CD14-positive monocyte (primary cell): ENCODE measurements around the gene FANCM. TPM values are rescaled to one million over a fixed set of nuclear protein-coding genes. Genes with fewer than 3 reads are reported as not detected.
A peak's percentile ranks its signal among the peaks of the same experiment; 100 is the strongest.

Experiments
- DNase-seq, 3 donors: peaks; one replicate each; pipeline ENCODE4 v3.0.0-alpha.2; 2011 to 2022
- H2AFZ ChIP-seq: 2 replicates; pipeline ENCODE4 v1.6.0; 2012; ENCODE audit warnings: mild to moderate bottlenecking, low read depth, low read length, inconsistent platforms; ENCODE audit not compliant: insufficient read depth, poor library complexity, severe bottlenecking
- H3K27ac ChIP-seq, 2 donors: 1 replicate in 1 of 2; 2 replicates in 1 of 2; pipeline ENCODE4 v1.5.1; 2012 to 2013; ENCODE audit warnings: low read length in 2 of 2, control low read depth in 1 of 2, inconsistent platforms in 1 of 2, low read depth in 1 of 2, mild to moderate bottlenecking in 1 of 2
- H3K27me3 ChIP-seq, 2 donors: one replicate each; pipeline versions ENCODE4 v1.6.0 to v1.6.1; 2011 to 2013; ENCODE audit warnings: low read length in 2 of 2; ENCODE audit not compliant: control insufficient read depth in 2 of 2, insufficient read depth in 2 of 2
- H3K36me3 ChIP-seq, 2 donors: replicated peaks in 1 of 2; 1 replicate in 1 of 2; 2 replicates in 1 of 2; pipeline versions ENCODE4 v1.5.1 to v1.6.1; 2012 to 2013; ENCODE audit warnings: low read length in 2 of 2, control low read depth in 1 of 2, inconsistent platforms in 1 of 2, mild to moderate bottlenecking in 1 of 2; ENCODE audit not compliant: insufficient read depth in 2 of 2, control insufficient read depth in 1 of 2
- H3K4me1 ChIP-seq, 2 donors: 1 replicate in 1 of 2; 2 replicates in 1 of 2; pipeline versions ENCODE4 v1.5.1 to v1.6.1; 2012 to 2013; ENCODE audit warnings: low read length in 2 of 2, control low read depth in 1 of 2, inconsistent platforms in 1 of 2, mild to moderate bottlenecking in 1 of 2, moderate library complexity in 1 of 2; ENCODE audit not compliant: insufficient read depth in 2 of 2, control insufficient read depth in 1 of 2
- H3K4me2 ChIP-seq: replicated peaks from 2 replicates; pipeline ENCODE3; 2012; ENCODE audit warnings: low read length, moderate library complexity, mild to moderate bottlenecking; ENCODE audit not compliant: poor library complexity, severe bottlenecking; ENCODE audit errors: extremely low read depth
- H3K4me3 ChIP-seq, 3 experiments: fragments of 200-600 bp in 1 of 3; sonication (generic) in 1 of 3; replicated peaks in 1 of 3; 1 replicate in 2 of 3; 2 replicates in 1 of 3; pipeline ENCODE4 v1.5.1; 2011 to 2013; ENCODE audit warnings: low read length in 3 of 3, mild to moderate bottlenecking in 3 of 3, control low read depth in 2 of 3, low read depth in 2 of 3, inconsistent platforms in 1 of 3, moderate library complexity in 1 of 3
- H3K79me2 ChIP-seq: 2 replicates; pipeline ENCODE4 v1.6.0; 2012; ENCODE audit warnings: mild to moderate bottlenecking, control low read depth, inconsistent platforms, low read length, moderate library complexity; ENCODE audit not compliant: insufficient read depth
- H3K9ac ChIP-seq: 2 replicates; pipeline ENCODE4 v1.6.0; 2017; ENCODE audit warnings: low read length, mild to moderate bottlenecking; ENCODE audit not compliant: insufficient read depth, poor library complexity, severe bottlenecking
- H3K9me3 ChIP-seq, 2 donors: replicated peaks in 1 of 2; 1 replicate in 1 of 2; 2 replicates in 1 of 2; pipeline versions ENCODE4 v1.5.1 to v1.6.1; 2012 to 2013; ENCODE audit warnings: low read length in 2 of 2, control low read depth in 1 of 2; ENCODE audit not compliant: control insufficient read depth in 1 of 2, insufficient read depth in 1 of 2
- H4K20me1 ChIP-seq: 2 replicates; pipeline ENCODE4 v1.6.0; 2012; ENCODE audit warnings: mild to moderate bottlenecking, low read length, control low read depth, moderate library complexity; ENCODE audit not compliant: insufficient read depth
- H3K27ac Mint-ChIP-seq, 7 donors: one replicate each; pipeline ENCODE4 v1.8.0; 2020; ENCODE audit warnings: mild to moderate bottlenecking in 7 of 7, mixed read lengths in 7 of 7, moderate library complexity in 6 of 7, inconsistent platforms in 2 of 7
- H3K27me3 Mint-ChIP-seq, 3 donors: one replicate each; pipeline ENCODE4 v1.8.0; 2021 to 2022; ENCODE audit warnings: low read depth in 3 of 3, mild to moderate bottlenecking in 3 of 3, mixed read lengths in 3 of 3, moderate library complexity in 3 of 3, inconsistent platforms in 1 of 3
- H3K36me3 Mint-ChIP-seq, 2 donors: one replicate each; pipeline ENCODE4 v1.8.0; 2020; ENCODE audit warnings: mixed read lengths in 2 of 2, inconsistent platforms in 1 of 2, mild to moderate bottlenecking in 1 of 2
- H3K4me1 Mint-ChIP-seq: one replicate; pipeline ENCODE4 v1.8.0; 2020; ENCODE audit warnings: mild to moderate bottlenecking, mixed read lengths
- H3K4me3 Mint-ChIP-seq, 2 donors: one replicate each; pipeline ENCODE4 v1.8.0; 2020; ENCODE audit warnings: mild to moderate bottlenecking in 2 of 2, mixed read lengths in 2 of 2, moderate library complexity in 1 of 2
- H3K9me3 Mint-ChIP-seq, 7 donors: one replicate each; pipeline ENCODE4 v1.8.0; 2020 to 2022; ENCODE audit warnings: mixed read lengths in 7 of 7, mild to moderate bottlenecking in 6 of 7, moderate library complexity in 6 of 7, inconsistent platforms in 2 of 7
- WGBS: methylation state at CpG from one replicate; pipeline ENCODE4 v1.1.5; 2013; ENCODE audit warnings: missing lambda C conversion rate; ENCODE audit not compliant: insufficient coverage; 5-methylcytosine and 5-hydroxymethylcytosine counted together
- intact Hi-C, 2 donors: fragments of 100-400 bp; cut with micrococcal nuclease; formaldehyde crosslinking; loops; one replicate each; pipeline versions ENCODE4 v1.15.0 to v1.15.1; 2023
- polyA plus RNA-seq, 3 donors: library from polyadenylated mRNA; depleted of rRNA in 1 of 3; unstranded in 2 of 3; stranded (reverse) in 1 of 3; fragments of 300-500 nt in 2 of 3; fragments of >200 nt in 1 of 3; fragmentation: Illumina TruSeq in 2 of 3; gene quantifications; 1 replicate in 2 of 3; 2 replicates in 1 of 3; pipeline ENCODE4 v1.2.3, GENCODE V29; 2012 to 2021
- TF ChIP-seq, protein P1 (sequence below): fragments of 200-600 bp; IDR thresholded peaks from one replicate; pipeline ENCODE4 v1.8.0; 2022; ENCODE audit warnings: antibody characterized with exemption, mild to moderate bottlenecking

FANCM gene
- polyA plus RNA-seq, 3 donors = 0.66 to 1.6 (median 1.2) TPM

DNA sequence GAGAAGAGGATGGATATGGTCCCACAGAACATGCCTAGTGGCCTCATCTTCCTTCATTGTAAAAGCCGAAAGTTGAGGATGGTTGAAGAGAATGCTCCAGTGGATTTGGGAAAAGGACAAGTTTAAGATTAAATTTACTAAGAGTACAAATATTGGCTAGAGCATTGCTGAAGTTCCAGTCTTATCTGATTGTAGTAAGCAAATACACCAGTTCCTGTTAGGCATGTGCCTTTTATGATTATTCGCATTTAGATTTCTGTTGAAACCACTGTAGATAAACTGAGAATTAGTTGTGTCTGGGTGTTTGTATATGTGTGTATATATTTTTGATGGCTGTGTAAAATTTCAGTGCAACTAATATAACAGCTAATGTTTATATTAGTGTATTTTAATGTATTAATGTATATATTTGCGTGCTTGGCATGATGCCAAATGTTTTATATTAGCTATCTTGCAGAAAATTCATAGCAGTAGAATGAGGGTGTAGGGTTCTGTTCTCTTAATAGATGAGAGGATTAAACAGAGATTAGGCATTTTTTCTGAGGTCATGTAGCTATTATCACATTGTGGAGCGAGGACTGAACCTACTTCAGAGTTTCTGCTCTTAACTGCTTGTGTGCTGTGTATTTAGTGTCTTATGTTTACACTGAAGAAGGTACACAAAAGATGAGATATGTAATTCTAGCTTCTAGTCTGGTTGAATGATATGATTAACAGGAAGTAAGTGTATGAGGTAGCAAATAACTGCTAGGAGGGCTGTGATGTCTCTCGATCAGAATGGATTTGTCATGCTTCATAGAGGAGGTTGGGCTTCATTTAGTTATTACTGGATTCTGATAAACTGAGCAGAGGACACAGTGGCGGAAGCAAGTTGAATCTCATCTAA, 22.6 kb upstream of the FANCM start:
- H3K4me1 Mint-ChIP-seq = no peaks in the 10 kb centered on the region
- H3K36me3 ChIP-seq = peaks cover 92 to 98% of the 10 kb centered on the region in 2 donors
- H3K27me3 Mint-ChIP-seq = no peaks in the 10 kb centered on the region
- H3K36me3 Mint-ChIP-seq = peaks cover 61 to 77% of the 10 kb centered on the region in 2 donors
- H3K9ac ChIP-seq = no peak overlapping the region
- no peaks in the 10 kb centered on the region for H3K9me3 Mint-ChIP-seq
- H3K4me3 Mint-ChIP-seq = no peak overlapping the region
- H3K4me2 ChIP-seq = no peak overlapping the region
- no peak overlapping the region for H3K27ac ChIP-seq
- H2AFZ ChIP-seq = no peak overlapping the region
- no peaks in the 10 kb centered on the region for H3K4me1 ChIP-seq
- 97% methylated on average over 4 of the region's 6 CpGs for WGBS
- no peaks in the 10 kb centered on the region for H4K20me1 ChIP-seq
- TF ChIP-seq, protein P1, sequence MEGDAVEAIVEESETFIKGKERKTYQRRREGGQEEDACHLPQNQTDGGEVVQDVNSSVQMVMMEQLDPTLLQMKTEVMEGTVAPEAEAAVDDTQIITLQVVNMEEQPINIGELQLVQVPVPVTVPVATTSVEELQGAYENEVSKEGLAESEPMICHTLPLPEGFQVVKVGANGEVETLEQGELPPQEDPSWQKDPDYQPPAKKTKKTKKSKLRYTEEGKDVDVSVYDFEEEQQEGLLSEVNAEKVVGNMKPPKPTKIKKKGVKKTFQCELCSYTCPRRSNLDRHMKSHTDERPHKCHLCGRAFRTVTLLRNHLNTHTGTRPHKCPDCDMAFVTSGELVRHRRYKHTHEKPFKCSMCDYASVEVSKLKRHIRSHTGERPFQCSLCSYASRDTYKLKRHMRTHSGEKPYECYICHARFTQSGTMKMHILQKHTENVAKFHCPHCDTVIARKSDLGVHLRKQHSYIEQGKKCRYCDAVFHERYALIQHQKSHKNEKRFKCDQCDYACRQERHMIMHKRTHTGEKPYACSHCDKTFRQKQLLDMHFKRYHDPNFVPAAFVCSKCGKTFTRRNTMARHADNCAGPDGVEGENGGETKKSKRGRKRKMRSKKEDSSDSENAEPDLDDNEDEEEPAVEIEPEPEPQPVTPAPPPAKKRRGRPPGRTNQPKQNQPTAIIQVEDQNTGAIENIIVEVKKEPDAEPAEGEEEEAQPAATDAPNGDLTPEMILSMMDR = no peak
- no peaks in the 10 kb centered on the region for H3K9me3 ChIP-seq
- H3K79me2 ChIP-seq = no peaks in the 10 kb centered on the region
- intact Hi-C loops = no loop called here
- peak overlapping the region in 1 of 7 donors; percentile 34 for H3K27ac Mint-ChIP-seq
- H3K27me3 ChIP-seq = no peaks in the 10 kb centered on the region
- no peak for DNase-seq
- no peak overlapping the region for H3K4me3 ChIP-seq

DNA sequence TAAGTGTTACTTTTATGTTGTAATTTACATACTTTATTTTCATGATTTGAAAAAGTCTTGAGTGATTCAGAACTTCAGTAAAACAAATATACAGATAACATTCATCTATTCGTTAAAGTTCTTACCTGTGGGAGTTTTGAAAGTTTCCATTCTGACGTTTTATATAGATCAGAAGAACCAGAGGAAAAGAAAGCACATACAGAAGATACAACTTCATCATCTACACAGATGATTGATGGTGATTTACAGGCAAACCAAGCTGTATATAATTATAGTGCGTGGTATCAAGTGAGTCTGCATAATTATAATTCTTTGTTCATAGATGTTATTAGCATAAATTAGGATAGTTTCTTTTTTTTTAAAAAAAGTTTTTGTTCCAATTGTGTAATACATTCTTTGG, 21.4 kb upstream of the FANCM start:
- H3K36me3 ChIP-seq = peaks cover 88 to 99% of the 10 kb centered on the region in 2 donors
- intact Hi-C loops = no loop called here
- no peak overlapping the region for H3K4me3 ChIP-seq
- H3K9me3 ChIP-seq = no peaks in the 10 kb centered on the region
- H3K4me1 ChIP-seq = no peaks in the 10 kb centered on the region
- DNase-seq = no peak
- Mint-ChIP-seq H3K9me3 (no peaks in the 10 kb centered on the region), H3K36me3 (peaks cover 59 to 78% of the 10 kb centered on the region in 2 donors), H3K27ac (no peak overlapping the region), H3K4me1 (no peaks in the 10 kb centered on the region), H3K27me3 (no peaks in the 10 kb centered on the region), H3K4me3 (no peak overlapping the region)
- no peak overlapping the region for H2AFZ ChIP-seq
- H3K27ac ChIP-seq = no peak overlapping the region
- H3K79me2 ChIP-seq = no peaks in the 10 kb centered on the region
- no peaks in the 10 kb centered on the region for H4K20me1 ChIP-seq
- no peak overlapping the region for H3K4me2 ChIP-seq
- TF ChIP-seq, protein P1 = no peak
- no peaks in the 10 kb centered on the region for H3K27me3 ChIP-seq
- no peak overlapping the region for H3K9ac ChIP-seq
- no CpG with 5 or more reads among the region's 3 CpGs for WGBS
